Neural cell (in vitro differentiated cells): ENCODE data around the gene COMMD9. TPM values are rescaled to one million over a fixed set of nuclear protein-coding genes. Genes with fewer than 3 reads are reported as not detected.

ENCODE experiments used
- H2AFZ ChIP-seq: fragments of 200-600, 300-800 bp; sonication (generic), shearing (Covaris generic); 2 replicates; pipeline ENCODE4 v1.6.0; 2014; ENCODE audit warnings: low read depth, mild to moderate bottlenecking, antibody characterized with exemption, low read length, moderate library complexity
- H3F3A ChIP-seq: fragments of 200-600 bp; shearing (Covaris generic); 2 replicates; pipeline ENCODE4 v1.6.1; 2016; ENCODE audit warnings: mild to moderate bottlenecking, moderate library complexity, mixed read lengths, antibody characterized with exemption, low read length; ENCODE audit not compliant: insufficient read depth, poor library complexity, severe bottlenecking
- H3K27ac ChIP-seq: fragments of 200-600, 300-800 bp; sonication (generic), shearing (Covaris generic); 2 replicates; pipeline ENCODE4 v1.5.1; 2014; ENCODE audit warnings: mild to moderate bottlenecking, low read length, moderate library complexity
- H3K27me3 ChIP-seq: fragments of 300-800, 200-600 bp; sonication (generic), shearing (Covaris generic); 2 replicates; pipeline ENCODE4 v1.6.0; 2014; ENCODE audit warnings: mild to moderate bottlenecking, low read depth, low read length, moderate library complexity; ENCODE audit not compliant: insufficient read depth
- H3K36me3 ChIP-seq: fragments of 300-800, 200-600 bp; sonication (generic), shearing (Covaris generic); 2 replicates; pipeline ENCODE4 v1.5.1; 2014; ENCODE audit warnings: mild to moderate bottlenecking, antibody characterized with exemption, low read length, moderate library complexity; ENCODE audit not compliant: insufficient read depth
- H3K4me2 ChIP-seq: fragments of 300-800, 200-600 bp; sonication (generic), shearing (Covaris generic); 2 replicates; pipeline ENCODE4 v1.6.0; 2014; ENCODE audit warnings: mild to moderate bottlenecking, low read length
- H3K4me3 ChIP-seq: fragments of 300-800, 200-600 bp; sonication (generic), shearing (Covaris generic); 2 replicates; pipeline ENCODE4 v1.5.1; 2014; ENCODE audit warnings: mild to moderate bottlenecking, low read length, moderate library complexity
- H3K79me2 ChIP-seq: fragments of 200-600 bp; shearing (Covaris generic); replicated peaks from 2 replicates; pipeline ENCODE4 v1.6.0; 2014; ENCODE audit warnings: mild to moderate bottlenecking, low read length, moderate library complexity; ENCODE audit not compliant: insufficient read depth
- H3K9ac ChIP-seq: fragments of 300-800, 200-600 bp; sonication (generic), shearing (Covaris generic); 2 replicates; pipeline ENCODE4 v1.6.1; 2016; ENCODE audit warnings: mild to moderate bottlenecking, low read length, mixed read lengths
- H3K9me2 ChIP-seq: fragments of 200-600 bp; shearing (Covaris generic); 2 replicates; pipeline ENCODE4 v1.6.1; 2016; ENCODE audit warnings: mild to moderate bottlenecking, low read length, mixed read lengths; ENCODE audit not compliant: insufficient read depth
- H3K9me3 ChIP-seq: fragments of 200-600, 300-800 bp; sonication (generic), shearing (Covaris generic); 2 replicates; pipeline ENCODE4 v1.6.1; 2016; ENCODE audit warnings: mild to moderate bottlenecking, mixed run types, low read length, moderate library complexity, mixed read lengths
- H4K20me1 ChIP-seq: fragments of 200-600 bp; shearing (Covaris generic); 2 replicates; pipeline ENCODE4 v1.6.1; 2016; ENCODE audit warnings: mild to moderate bottlenecking, mixed run types; ENCODE audit not compliant: insufficient read depth
- EP300 ChIP-seq: fragments of 450-650 bp; conservative IDR thresholded peaks from 2 replicates; pipeline ENCODE4 v1.6.1; 2014; ENCODE audit warnings: antibody characterized with exemption, mild to moderate bottlenecking, moderate library complexity; ENCODE audit not compliant: poor library complexity, severe bottlenecking
- MXI1 ChIP-seq: fragments of 450-650 bp; conservative IDR thresholded peaks from 2 replicates; pipeline ENCODE4 v1.6.1; 2014; ENCODE audit warnings: antibody characterized with exemption, mild to moderate bottlenecking; ENCODE audit not compliant: poor library complexity, severe bottlenecking
- POLR2AphosphoS5 ChIP-seq: IDR thresholded peaks from 2 replicates; pipeline ENCODE4 v1.6.1; 2012
- RAD21 ChIP-seq: fragments of 450-650 bp; conservative IDR thresholded peaks from 2 replicates; pipeline ENCODE4 v1.6.1; 2014; ENCODE audit warnings: antibody characterized with exemption, mild to moderate bottlenecking, moderate library complexity
- REST ChIP-seq: IDR thresholded peaks from 2 replicates; pipeline ENCODE4 v1.6.1; 2012; ENCODE audit warnings: borderline replicate concordance
- SMC3 ChIP-seq: fragments of 450-650 bp; conservative IDR thresholded peaks from 2 replicates; pipeline ENCODE4 v1.6.1; 2014; ENCODE audit warnings: antibody characterized with exemption, mild to moderate bottlenecking, moderate library complexity; ENCODE audit not compliant: poor library complexity
- TAF1 ChIP-seq: IDR thresholded peaks from 2 replicates; pipeline ENCODE4 v1.6.1; 2012; ENCODE audit warnings: low read depth
- polyA plus RNA-seq: library from polyadenylated mRNA; depleted of rRNA; stranded (reverse); fragments of >200 nt; gene quantifications from 2 replicates; pipeline ENCODE4 v1.2.3, GENCODE V29; 2014
- TF ChIP-seq, protein P1 (sequence below): fragments of 450-650 bp; IDR thresholded peaks from 2 replicates; pipeline ENCODE4 v1.5.1; 2014; ENCODE audit warnings: antibody characterized with exemption, mild to moderate bottlenecking, moderate library complexity; ENCODE audit not compliant: poor library complexity, severe bottlenecking

Gene COMMD9
- polyA plus RNA-seq, 1 donor from 2014 or later = 119 TPM

GRCh38 chr11:36264011-36264972 is 24.9 kb downstream of the COMMD9 start:
- no peak overlapping the region for H2AFZ ChIP-seq
- no peaks in the 10 kb centered on the region for H3F3A ChIP-seq
- H3K27ac ChIP-seq = no peak overlapping the region
- H3K4me2 ChIP-seq = no peak overlapping the region
- H3K36me3 ChIP-seq = no peaks in the 10 kb centered on the region
- no peak overlapping the region for H3K9ac ChIP-seq
- no peaks in the 10 kb centered on the region for H3K79me2 ChIP-seq
- no peaks in the 10 kb centered on the region for H3K27me3 ChIP-seq
- H4K20me1 ChIP-seq = no peaks in the 10 kb centered on the region
- no peak overlapping the region for H3K4me3 ChIP-seq
- H3K9me3 ChIP-seq = no peaks in the 10 kb centered on the region
- H3K9me2 ChIP-seq = no peaks in the 10 kb centered on the region
- TF ChIP-seq SMC3 = no peak
- TF ChIP-seq MXI1 = no peak
- no peak for TF ChIP-seq REST

DNA sequence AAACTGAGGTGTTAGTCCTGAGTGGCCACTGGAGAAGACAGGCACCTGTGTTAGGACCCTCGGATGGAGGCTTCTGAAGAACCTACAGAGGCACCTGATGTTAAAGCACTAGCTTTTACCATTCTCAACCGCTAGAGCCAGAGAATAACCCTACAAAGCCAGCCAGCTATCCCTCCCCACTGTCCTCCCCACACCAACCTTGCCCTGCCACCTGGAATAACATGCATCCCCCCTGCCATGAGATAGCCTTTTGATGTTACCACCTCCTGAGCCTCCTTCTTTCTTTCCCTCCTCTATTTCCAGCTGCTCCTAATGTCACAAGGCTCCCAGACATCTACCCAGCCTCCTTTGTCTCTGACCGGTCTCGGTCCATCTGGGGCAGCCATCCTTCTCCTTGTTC is 28.1 kb downstream of the COMMD9 start:
- H3K27ac ChIP-seq = no peak overlapping the region
- no peak overlapping the region for H3K4me3 ChIP-seq
- H3K9me2 ChIP-seq = no peaks in the 10 kb centered on the region
- no peaks in the 10 kb centered on the region for H3K79me2 ChIP-seq
- no peaks in the 10 kb centered on the region for H3K9me3 ChIP-seq
- H3F3A ChIP-seq = no peaks in the 10 kb centered on the region
- no peaks in the 10 kb centered on the region for H4K20me1 ChIP-seq
- H2AFZ ChIP-seq = no peak overlapping the region
- no peak overlapping the region for H3K9ac ChIP-seq
- TF ChIP-seq EP300 (no peak), SMC3 (no peak), RAD21 (no peak), REST (no peak), TAF1 (no peak), MXI1 (no peak), POLR2AphosphoS5 (no peak)
- TF ChIP-seq, protein P1, sequence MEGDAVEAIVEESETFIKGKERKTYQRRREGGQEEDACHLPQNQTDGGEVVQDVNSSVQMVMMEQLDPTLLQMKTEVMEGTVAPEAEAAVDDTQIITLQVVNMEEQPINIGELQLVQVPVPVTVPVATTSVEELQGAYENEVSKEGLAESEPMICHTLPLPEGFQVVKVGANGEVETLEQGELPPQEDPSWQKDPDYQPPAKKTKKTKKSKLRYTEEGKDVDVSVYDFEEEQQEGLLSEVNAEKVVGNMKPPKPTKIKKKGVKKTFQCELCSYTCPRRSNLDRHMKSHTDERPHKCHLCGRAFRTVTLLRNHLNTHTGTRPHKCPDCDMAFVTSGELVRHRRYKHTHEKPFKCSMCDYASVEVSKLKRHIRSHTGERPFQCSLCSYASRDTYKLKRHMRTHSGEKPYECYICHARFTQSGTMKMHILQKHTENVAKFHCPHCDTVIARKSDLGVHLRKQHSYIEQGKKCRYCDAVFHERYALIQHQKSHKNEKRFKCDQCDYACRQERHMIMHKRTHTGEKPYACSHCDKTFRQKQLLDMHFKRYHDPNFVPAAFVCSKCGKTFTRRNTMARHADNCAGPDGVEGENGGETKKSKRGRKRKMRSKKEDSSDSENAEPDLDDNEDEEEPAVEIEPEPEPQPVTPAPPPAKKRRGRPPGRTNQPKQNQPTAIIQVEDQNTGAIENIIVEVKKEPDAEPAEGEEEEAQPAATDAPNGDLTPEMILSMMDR = no peak
- H3K27me3 ChIP-seq = no peaks in the 10 kb centered on the region
- no peaks in the 10 kb centered on the region for H3K36me3 ChIP-seq
- no peak overlapping the region for H3K4me2 ChIP-seq
